Activated naive CD4-positive, alpha-beta T cell treated with anti-CD3 and anti-CD28 coated beads for 36 hours (primary cell): ENCODE data around the gene KLHL5. TPM values are rescaled to one million over a fixed set of nuclear protein-coding genes. Genes with fewer than 3 reads are reported as not detected.
A peak's percentile ranks its signal among the peaks of the same experiment; 100 is the strongest.

Source experiments
- CTCF ChIA-PET: fragments of 350-600 bp; sonication (Branson Sonifier 250); formaldehyde crosslinking; loops from one replicate; lab custom pipeline; 2021; ENCODE audit warnings: antibody characterized with exemption; lab: Charles Lee
- DNase-seq: peaks from one replicate; pipeline ENCODE4 v3.0.0-alpha.2; 2020
- H3K27ac Mint-ChIP-seq: one replicate; pipeline ENCODE4 v1.8.0; 2021; ENCODE audit warnings: mild to moderate bottlenecking, mixed read lengths
- H3K27me3 Mint-ChIP-seq: one replicate; pipeline ENCODE4 v1.8.0; 2021; ENCODE audit warnings: low read depth, mixed read lengths
- H3K36me3 Mint-ChIP-seq: one replicate; pipeline ENCODE4 v1.8.0; 2021; ENCODE audit warnings: low read depth, mixed read lengths
- H3K4me1 Mint-ChIP-seq: one replicate; pipeline ENCODE4 v1.8.0; 2021; ENCODE audit warnings: low read depth, mixed read lengths
- H3K4me3 Mint-ChIP-seq: one replicate; pipeline ENCODE4 v1.8.0; 2021; ENCODE audit warnings: mild to moderate bottlenecking, moderate library complexity, mixed read lengths
- H3K9me3 Mint-ChIP-seq: one replicate; pipeline ENCODE4 v1.8.0; 2021; ENCODE audit warnings: mixed read lengths
- intact Hi-C: fragments of 100-400 bp; cut with micrococcal nuclease; formaldehyde crosslinking; loops from one replicate; pipeline ENCODE4 v1.15.1; 2023
- total RNA-seq, 2 experiments: library from RNA; stranded (reverse); gene quantifications; one replicate each; pipeline ENCODE4 v1.2.3, GENCODE V29; 2021

Gene KLHL5
- total RNA-seq, 2 experiments from 2014 or later = 14.1 to 14.9 TPM

- peak overlapping the region; percentile 87 for H3K4me3 Mint-ChIP-seq
- peaks cover 10% of the 10 kb centered on the region for H3K36me3 Mint-ChIP-seq
- no peaks in the 10 kb centered on the region for H3K27me3 Mint-ChIP-seq
- peak overlapping the region; percentile 90 for H3K27ac Mint-ChIP-seq
- H3K9me3 Mint-ChIP-seq = no peaks in the 10 kb centered on the region
- CTCF ChIA-PET = interaction anchor here (0.7 to 5.2 kb wide), 11 partner anchors 10 to 1168 kb away, joined by 3 to 27 read pairs (median 5); partner anchors contain the start of gene TMEM156
- intact Hi-C loops = loop anchor here (1.0 to 10.0 kb wide), 9 partner anchors 13 to 308 kb away; partner anchors contain the start of genes TLR1, TMEM156 and WDR19
- peak; percentile 57 for DNase-seq
- H3K4me1 Mint-ChIP-seq = peaks cover 51% of the 10 kb centered on the region
Observed at GRCh38 chr4:39044956-39045826, 16.8 kb upstream of the KLHL5 start.

- peak overlapping the region; percentile 87 for H3K4me3 Mint-ChIP-seq
Observed at GRCh38 chr4:39045827-39046221, 16.2 kb upstream of the KLHL5 start.

GRCh38 chr4:39046249-39046648 is 15.8 kb upstream of the KLHL5 start:
- no peak for DNase-seq
- Mint-ChIP-seq H3K4me1 (peaks cover 56% of the 10 kb centered on the region), H3K9me3 (no peaks in the 10 kb centered on the region), H3K36me3 (peaks cover 11% of the 10 kb centered on the region), H3K27ac (peak overlapping the region; percentile 90), H3K27me3 (no peaks in the 10 kb centered on the region), H3K4me3 (peak overlapping the region; percentile 87)
- CTCF ChIA-PET = interaction anchor here (1.0 to 5.2 kb wide), 5 partner anchors 11 to 144 kb away, joined by 3 to 27 read pairs (median 6); partner anchors contain the start of gene TMEM156
- intact Hi-C loops = loop anchor here (10.0 kb wide), 1 partner anchor 281 kb away; no protein-coding TSS in a partner anchor

More at GRCh38 chr4:39045827-39046221, 16.2 kb upstream of the KLHL5 start:
- intact Hi-C loops = loop anchor here (2.0 to 10.0 kb wide), 2 partner anchors 281 to 307 kb away; no protein-coding TSS in a partner anchor
- Mint-ChIP-seq H3K36me3 (peaks cover 11% of the 10 kb centered on the region), H3K4me1 (peaks cover 53% of the 10 kb centered on the region), H3K27ac (peak overlapping the region; percentile 90), H3K9me3 (no peaks in the 10 kb centered on the region), H3K27me3 (no peaks in the 10 kb centered on the region)
- CTCF ChIA-PET = interaction anchor here (0.7 to 5.2 kb wide), 7 partner anchors 11 to 1167 kb away, joined by 3 to 27 read pairs (median 4); partner anchors contain the start of gene TMEM156
- peak; percentile 53 for DNase-seq

- Mint-ChIP-seq H3K4me3 (peak overlapping the region; percentile 0), H3K27ac (no peak overlapping the region), H3K36me3 (peaks cover 11% of the 10 kb centered on the region), H3K4me1 (peaks cover 55% of the 10 kb centered on the region), H3K27me3 (no peaks in the 10 kb centered on the region), H3K9me3 (no peaks in the 10 kb centered on the region)
- DNase-seq = no peak
- CTCF ChIA-PET = interaction anchor here (0.6 to 5.2 kb wide), 5 partner anchors 64 to 244 kb away, joined by 3 to 27 read pairs (median 3); no protein-coding TSS in a partner anchor
- intact Hi-C loops = loop anchor here (10.0 kb wide), 1 partner anchor 283 kb away; no protein-coding TSS in a partner anchor
Observed at GRCh38 chr4:39047681-39048080, 14.4 kb upstream of the KLHL5 start.

- Mint-ChIP-seq H3K4me1 (peaks cover 54% of the 10 kb centered on the region), H3K36me3 (peaks cover 11% of the 10 kb centered on the region), H3K27ac (peak overlapping the region; percentile 37), H3K9me3 (no peaks in the 10 kb centered on the region), H3K4me3 (peak overlapping the region; percentile 0), H3K27me3 (no peaks in the 10 kb centered on the region)
- CTCF ChIA-PET = interaction anchor here (0.6 to 5.2 kb wide), 5 partner anchors 64 to 244 kb away, joined by 3 to 27 read pairs (median 3); no protein-coding TSS in a partner anchor
- intact Hi-C loops = loop anchor here (10.0 kb wide), 1 partner anchor 284 kb away; no protein-coding TSS in a partner anchor
- DNase-seq = no peak
Observed at GRCh38 chr4:39048311-39048710, 13.7 kb upstream of the KLHL5 start.

- CTCF ChIA-PET = interaction anchor here (0.7 to 1.6 kb wide), 6 partner anchors 10 to 273 kb away, joined by 3 to 5 read pairs (median 3); no protein-coding TSS in a partner anchor
- no peaks in the 10 kb centered on the region for H3K9me3 Mint-ChIP-seq
- H3K27me3 Mint-ChIP-seq = no peaks in the 10 kb centered on the region
- intact Hi-C loops = no loop called here
- peaks cover 50% of the 10 kb centered on the region for H3K4me1 Mint-ChIP-seq
- H3K36me3 Mint-ChIP-seq = peaks cover 11% of the 10 kb centered on the region
- no peak for DNase-seq
- no peak overlapping the region for H3K27ac Mint-ChIP-seq
- H3K4me3 Mint-ChIP-seq = no peak overlapping the region
Observed at GRCh38 chr4:39050590-39050989, 11.4 kb upstream of the KLHL5 start.

GRCh38 chr4:39051492-39051891 is 10.5 kb upstream of the KLHL5 start:
- H3K9me3 Mint-ChIP-seq = no peaks in the 10 kb centered on the region
- CTCF ChIA-PET = interaction anchor here (0.6 to 1.6 kb wide), 6 partner anchors 31 to 293 kb away, joined by 3 to 5 read pairs (median 3); no protein-coding TSS in a partner anchor
- H3K4me1 Mint-ChIP-seq = peaks cover 47% of the 10 kb centered on the region
- H3K36me3 Mint-ChIP-seq = peaks cover 9% of the 10 kb centered on the region
- intact Hi-C loops = no loop called here
- DNase-seq = no peak
- peak overlapping the region; percentile 17 for H3K27ac Mint-ChIP-seq
- H3K4me3 Mint-ChIP-seq = no peak overlapping the region
- no peaks in the 10 kb centered on the region for H3K27me3 Mint-ChIP-seq

GRCh38 chr4:39053983-39054382 is 8.0 kb upstream of the KLHL5 start:
- Mint-ChIP-seq H3K9me3 (no peaks in the 10 kb centered on the region), H3K27me3 (no peaks in the 10 kb centered on the region), H3K36me3 (peaks cover 4% of the 10 kb centered on the region), H3K4me1 (peaks cover 27% of the 10 kb centered on the region), H3K4me3 (no peak overlapping the region), H3K27ac (no peak overlapping the region)
- CTCF ChIA-PET = interaction anchor here (1.2 kb wide), 2 partner anchors 28 to 151 kb away, joined by 3 to 4 read pairs; no protein-coding TSS in a partner anchor
- intact Hi-C loops = no loop called here
- no peak for DNase-seq

- Mint-ChIP-seq H3K36me3 (peaks cover 4% of the 10 kb centered on the region), H3K4me3 (no peak overlapping the region), H3K9me3 (no peaks in the 10 kb centered on the region), H3K27me3 (no peaks in the 10 kb centered on the region), H3K4me1 (peaks cover 23% of the 10 kb centered on the region), H3K27ac (no peak overlapping the region)
- intact Hi-C loops = no loop called here
- CTCF ChIA-PET = interaction anchor here (0.6 to 1.2 kb wide), 3 partner anchors 27 to 161 kb away, joined by 3 to 4 read pairs (median 3); no protein-coding TSS in a partner anchor
- DNase-seq = no peak
Observed at GRCh38 chr4:39054497-39054896, 7.5 kb upstream of the KLHL5 start.

GRCh38 chr4:39056023-39056422 is 6.0 kb upstream of the KLHL5 start:
- H3K9me3 Mint-ChIP-seq = no peaks in the 10 kb centered on the region
- no peak overlapping the region for H3K4me3 Mint-ChIP-seq
- DNase-seq = no peak
- H3K36me3 Mint-ChIP-seq = peaks cover 3% of the 10 kb centered on the region
- no peaks in the 10 kb centered on the region for H3K27me3 Mint-ChIP-seq
- H3K27ac Mint-ChIP-seq = no peak overlapping the region
- CTCF ChIA-PET = interaction anchor here (0.8 kb wide), 1 partner anchor 79 kb away, joined by 3 read pairs; no protein-coding TSS in a partner anchor
- intact Hi-C loops = no loop called here
- H3K4me1 Mint-ChIP-seq = peaks cover 27% of the 10 kb centered on the region

GRCh38 chr4:39061457-39061856 is 575 bp upstream of the KLHL5 start:
- Mint-ChIP-seq H3K9me3 (no peaks in the 10 kb centered on the region), H3K36me3 (peaks cover 3% of the 10 kb centered on the region), H3K27me3 (no peaks in the 10 kb centered on the region), H3K27ac (no peak overlapping the region), H3K4me1 (peaks cover 31% of the 10 kb centered on the region), H3K4me3 (no peak overlapping the region)
- intact Hi-C loops = loop anchor here (5.0 kb wide), 1 partner anchor 56 kb away; no protein-coding TSS in a partner anchor
- no peak for DNase-seq
- CTCF ChIA-PET = no interaction called here

GRCh38 chr4:39062770-39063097 is 702 bp downstream of the KLHL5 start:
- intact Hi-C loops = loop anchor here (5.0 kb wide), 1 partner anchor 55 kb away; no protein-coding TSS in a partner anchor
- Mint-ChIP-seq H3K4me3 (no peak overlapping the region), H3K9me3 (no peaks in the 10 kb centered on the region), H3K4me1 (peaks cover 32% of the 10 kb centered on the region), H3K27me3 (no peaks in the 10 kb centered on the region), H3K36me3 (peaks cover 2% of the 10 kb centered on the region), H3K27ac (no peak overlapping the region)
- DNase-seq = no peak
- CTCF ChIA-PET = no interaction called here
